Activated naive CD4-positive, alpha-beta T cell treated with anti-CD3 and anti-CD28 coated beads, Interleukin-2, amount 50 U/mL, for 16 hours (primary cell): ENCODE data around the gene CPSF7.
"Not testable (repeated sequence)": the region's sequence is repeated elsewhere in the genome, so short reads cannot be mapped to it uniquely, and the experiment has no call there.

ENCODE experiments used
- DNase-seq: peaks from one replicate; pipeline ENCODE4 v3.0.0-alpha.2; 2020

CPSF7 gene

GRCh38 chr11:61437496-61437895, 7.7 kb upstream of the CPSF7 start:
- no peak for DNase-seq

- DNase-seq: not testable (repeated sequence)
Observed at GRCh38 chr11:61430839-61431238, 1.1 kb upstream of the CPSF7 start.

DNA sequence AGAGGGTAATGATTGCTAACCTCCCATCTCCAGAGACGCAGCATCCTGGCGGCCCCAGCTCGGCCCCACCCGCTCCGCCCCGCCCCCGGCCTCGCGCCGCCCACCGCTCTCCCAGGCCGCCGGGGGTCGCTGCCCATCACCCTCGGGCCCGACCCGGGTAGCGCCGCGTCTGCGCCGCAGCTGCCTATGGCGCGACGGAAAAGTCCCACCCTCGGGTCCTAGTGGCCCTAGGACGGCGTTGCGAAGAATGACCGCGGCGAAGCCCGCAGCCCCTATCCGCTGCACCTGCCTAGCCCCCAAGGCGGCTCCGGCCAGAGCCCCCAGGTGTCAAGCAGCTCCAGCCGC, 457 bp downstream of the CPSF7 start:
- DNase-seq: peak; percentile 70

DNA sequence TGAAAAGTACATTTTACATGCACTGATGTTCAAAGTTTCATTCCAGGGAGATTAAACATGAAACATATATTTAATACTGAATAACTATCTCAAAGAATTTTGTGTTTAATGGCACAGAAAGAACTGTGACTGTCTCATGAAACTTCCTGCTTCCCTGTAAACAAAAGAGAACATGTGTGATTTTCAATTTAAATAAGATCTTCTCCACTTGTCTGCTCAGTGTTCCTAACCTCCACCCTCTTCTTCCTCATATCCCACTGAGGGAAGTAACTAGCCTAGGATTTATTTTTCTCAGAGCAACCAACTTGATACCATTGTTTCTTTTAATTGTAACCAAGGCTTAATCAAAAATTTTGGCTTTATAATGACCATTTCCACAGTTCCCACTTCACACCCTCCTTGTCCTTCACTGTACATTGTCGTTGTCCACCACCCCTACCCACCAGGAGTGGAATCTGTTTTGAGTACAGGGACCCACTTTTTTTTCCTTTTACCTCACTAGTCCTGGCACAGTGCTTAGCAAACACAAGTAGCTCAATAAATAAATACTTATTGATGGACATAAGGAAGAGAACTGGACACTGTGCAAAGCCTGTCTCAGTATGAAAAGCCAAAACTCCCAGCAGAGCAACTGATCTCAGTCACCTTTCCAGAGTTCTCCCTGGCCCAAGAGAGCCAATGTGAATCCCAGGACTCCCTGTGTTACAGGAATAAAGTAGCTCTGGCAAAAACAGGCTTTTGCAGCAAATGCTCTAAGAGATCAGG, 4.2 kb downstream of the CPSF7 start:
- DNase-seq: no peak

GRCh38 chr11:61422226-61422625, 7.5 kb downstream of the CPSF7 start:
- DNase-seq: no peak

DNA sequence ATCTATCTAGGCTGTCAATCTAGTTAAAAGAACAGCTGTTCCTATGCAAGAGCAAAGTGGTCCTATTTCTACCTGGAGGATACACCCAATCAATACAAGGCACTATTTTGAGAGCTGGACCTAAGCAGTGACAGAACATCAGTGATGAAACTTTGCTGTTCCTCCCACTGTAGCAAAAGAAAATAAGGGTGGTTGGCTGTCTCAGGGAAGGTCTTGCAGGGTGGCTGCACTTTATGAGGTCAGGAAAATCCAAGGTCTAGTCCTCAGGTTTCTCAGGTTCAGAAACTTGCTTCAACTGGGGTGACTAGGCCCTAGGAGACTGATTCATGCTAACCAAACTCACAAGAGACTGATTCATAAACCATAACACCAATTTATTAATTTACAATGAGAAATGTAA, 11.6 kb downstream of the CPSF7 start:
- DNase-seq: no peak

DNA sequence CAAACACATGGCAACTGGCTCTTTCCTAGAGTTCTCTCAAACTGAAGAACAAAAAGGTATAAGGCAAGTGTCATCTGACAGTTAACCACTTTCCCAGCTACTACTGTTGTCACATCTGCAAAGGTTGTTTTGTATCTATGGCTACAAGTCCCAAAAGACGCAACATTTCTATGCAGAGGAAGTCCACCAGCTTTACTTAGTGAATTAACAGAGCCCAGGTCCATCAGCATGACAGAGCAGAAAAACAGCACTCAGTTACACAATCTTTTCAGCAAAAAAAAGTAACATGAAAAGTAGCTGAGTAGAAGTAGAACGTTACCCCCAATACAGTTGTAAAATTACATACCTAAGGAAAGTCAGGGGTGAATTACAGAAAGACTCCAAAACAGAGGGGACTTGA, 12.1 kb downstream of the CPSF7 start:
- no peak for DNase-seq

- DNase-seq: no peak
Observed at GRCh38 chr11:61416941-61417340, 12.8 kb downstream of the CPSF7 start.

GRCh38 chr11:61415381-61415780, 14.4 kb downstream of the CPSF7 start:
- DNase-seq: no peak

- no peak for DNase-seq
Observed at GRCh38 chr11:61414547-61414946, 15.2 kb downstream of the CPSF7 start.

- DNase-seq: no peak
Observed at GRCh38 chr11:61413496-61413895, 16.3 kb downstream of the CPSF7 start.

GRCh38 chr11:61411589-61411988, 18.2 kb downstream of the CPSF7 start:
- DNase-seq: no peak

DNA sequence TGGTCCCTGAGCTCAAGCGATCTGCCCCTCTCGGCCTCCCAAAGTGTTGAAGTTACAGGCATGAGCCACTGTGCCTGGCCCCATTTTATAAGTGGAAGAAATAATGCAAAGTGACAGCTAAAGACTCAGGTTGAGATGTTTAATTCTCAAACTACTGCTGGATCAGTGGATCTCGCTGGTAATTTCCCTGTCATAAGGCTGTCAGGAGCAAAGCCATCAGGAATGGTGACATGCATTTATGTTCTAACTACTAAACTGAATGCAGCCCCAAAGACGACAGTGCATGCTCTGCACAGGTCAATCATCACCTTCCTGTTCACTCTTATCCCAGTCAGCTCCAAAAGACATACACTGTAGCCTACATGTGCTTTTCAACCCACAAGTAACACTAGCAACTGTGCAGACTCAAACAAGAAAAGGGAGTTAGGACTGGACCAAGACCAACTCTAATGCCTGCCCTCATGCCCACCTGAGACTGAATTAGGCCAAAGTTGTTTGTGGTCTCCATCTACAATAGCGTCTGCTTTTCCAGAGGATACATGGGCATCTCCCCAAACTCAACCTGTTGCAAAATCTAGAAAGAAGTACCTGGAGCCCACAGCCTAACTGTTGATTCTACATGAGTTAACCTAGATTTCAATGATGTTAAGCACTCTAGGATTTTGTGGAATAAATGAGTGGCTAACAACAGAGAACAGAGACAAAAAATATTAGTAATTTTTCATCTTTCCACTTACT, 22.6 kb downstream of the CPSF7 start:
- DNase-seq: no peak

GRCh38 chr11:61406067-61406466, 23.7 kb downstream of the CPSF7 start:
- no peak for DNase-seq

DNA sequence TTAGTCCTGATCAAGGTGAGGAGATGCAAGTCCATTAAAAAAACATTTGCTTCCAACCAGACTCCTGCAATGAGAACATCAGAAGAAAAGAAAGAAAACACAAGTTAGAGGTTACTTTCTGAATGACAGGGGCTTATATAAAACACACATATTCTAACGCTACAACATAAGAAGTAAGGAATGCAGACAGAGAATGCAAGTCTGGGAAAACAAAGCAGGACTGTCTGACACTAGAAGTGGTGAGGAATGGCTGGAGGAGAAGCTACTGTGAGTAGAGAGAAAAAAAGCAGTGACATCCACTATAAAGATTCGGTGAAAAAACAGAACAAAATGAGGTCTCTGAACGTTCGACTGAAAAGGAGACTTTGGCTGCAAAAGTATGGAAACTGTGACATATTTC, 25.1 kb downstream of the CPSF7 start:
- DNase-seq: no peak

GRCh38 chr11:61404103-61404502, 25.7 kb downstream of the CPSF7 start:
- DNase-seq: no peak

GRCh38 chr11:61403658-61404057, 26.1 kb downstream of the CPSF7 start:
- no peak for DNase-seq

DNA sequence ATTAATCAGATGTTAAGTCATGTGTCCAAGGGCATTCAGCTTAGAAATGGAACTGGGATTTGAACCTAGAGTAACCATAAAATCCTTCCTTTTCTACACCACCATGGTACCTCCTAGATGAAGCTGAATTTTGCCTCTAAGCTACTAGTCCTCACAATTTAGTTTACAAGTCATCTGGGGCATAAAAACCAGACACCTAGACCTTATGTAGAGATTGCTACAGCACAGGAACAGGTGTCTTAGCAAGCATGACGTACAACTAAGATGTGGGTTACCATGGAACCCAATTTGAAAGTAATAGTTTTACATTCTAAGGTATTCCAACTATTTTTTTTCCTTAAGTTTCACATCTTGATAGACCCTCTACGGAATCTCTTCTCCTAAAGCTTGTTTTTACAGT, 28.2 kb downstream of the CPSF7 start:
- DNase-seq: no peak

GRCh38 chr11:61401173-61401572, 28.6 kb downstream of the CPSF7 start:
- DNase-seq: no peak

DNA sequence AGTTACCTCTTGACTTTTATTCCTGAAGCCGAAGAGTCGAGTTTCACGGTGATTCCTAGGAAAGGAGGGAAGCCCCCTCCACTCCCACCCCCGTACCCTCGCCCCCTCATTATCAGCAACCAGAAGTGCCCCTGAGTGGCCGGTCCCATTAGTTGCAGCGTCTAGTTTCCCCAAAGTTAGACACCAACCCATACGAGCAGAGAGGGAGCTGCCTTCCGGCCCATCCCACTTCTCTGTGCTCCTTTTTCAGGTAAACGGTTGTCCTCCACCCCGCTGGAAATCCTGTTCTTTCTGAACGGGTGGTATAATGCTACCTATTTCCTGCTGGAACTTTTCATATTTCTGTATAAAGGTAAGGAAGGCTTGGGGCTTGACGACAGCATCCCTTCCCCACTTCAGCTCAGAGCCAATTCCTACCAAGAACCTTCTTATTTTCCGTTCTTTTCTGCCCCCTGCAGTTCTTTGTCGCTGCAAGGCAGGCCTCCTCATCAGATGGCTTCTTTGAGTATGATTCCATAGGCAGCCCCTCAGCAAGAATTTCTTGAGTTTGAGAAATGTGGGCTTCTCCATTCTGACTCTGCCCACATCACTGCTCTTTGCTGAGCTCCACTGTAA, 36.7 kb downstream of the CPSF7 start:
- DNase-seq: no peak

GRCh38 chr11:61390161-61390560, 39.6 kb downstream of the CPSF7 start:
- no peak for DNase-seq

- no peak for DNase-seq
Observed at GRCh38 chr11:61384271-61385242, 45.2 kb downstream of the CPSF7 start.

GRCh38 chr11:61383859-61384258, 45.9 kb downstream of the CPSF7 start:
- not testable (repeated sequence) for DNase-seq
